VCaP (cell line): ENCODE measurements around the gene ZBBX.
A peak's percentile ranks its signal among the peaks of the same experiment; 100 is the strongest.

Experiments used
- H3K27ac ChIP-seq: fragments of 450-650 bp; 2 replicates; pipeline ENCODE4 v1.5.1; 2017
- TF ChIP-seq, protein P1 (sequence below): fragments of 450-650 bp; conservative IDR thresholded peaks from 2 replicates; pipeline ENCODE4 v1.5.1; 2017; ENCODE audit warnings: mild to moderate bottlenecking, moderate library complexity

The ZBBX gene

DNA sequence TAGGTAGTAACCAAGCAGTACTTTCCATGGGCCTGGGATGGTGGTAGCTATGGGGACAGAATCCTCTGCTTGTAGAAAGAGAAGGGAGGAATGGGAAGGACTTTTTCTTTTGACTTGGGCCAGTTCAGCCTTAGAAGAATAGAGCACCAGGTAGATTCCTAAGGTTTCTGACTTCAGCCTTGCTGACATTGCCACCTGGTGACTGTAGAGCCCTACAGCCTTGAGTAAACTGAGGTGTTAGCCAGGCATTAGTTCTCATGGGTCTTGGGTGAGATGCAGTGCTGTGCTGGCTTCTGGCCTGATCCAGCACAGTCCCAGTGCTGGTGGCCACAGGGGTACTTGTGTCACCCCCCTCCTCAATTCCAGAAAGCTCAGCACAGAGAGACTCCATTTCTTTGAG lies 171.1 kb downstream of the ZBBX start:
- no peak overlapping the region for H3K27ac ChIP-seq
- TF ChIP-seq, protein P1, sequence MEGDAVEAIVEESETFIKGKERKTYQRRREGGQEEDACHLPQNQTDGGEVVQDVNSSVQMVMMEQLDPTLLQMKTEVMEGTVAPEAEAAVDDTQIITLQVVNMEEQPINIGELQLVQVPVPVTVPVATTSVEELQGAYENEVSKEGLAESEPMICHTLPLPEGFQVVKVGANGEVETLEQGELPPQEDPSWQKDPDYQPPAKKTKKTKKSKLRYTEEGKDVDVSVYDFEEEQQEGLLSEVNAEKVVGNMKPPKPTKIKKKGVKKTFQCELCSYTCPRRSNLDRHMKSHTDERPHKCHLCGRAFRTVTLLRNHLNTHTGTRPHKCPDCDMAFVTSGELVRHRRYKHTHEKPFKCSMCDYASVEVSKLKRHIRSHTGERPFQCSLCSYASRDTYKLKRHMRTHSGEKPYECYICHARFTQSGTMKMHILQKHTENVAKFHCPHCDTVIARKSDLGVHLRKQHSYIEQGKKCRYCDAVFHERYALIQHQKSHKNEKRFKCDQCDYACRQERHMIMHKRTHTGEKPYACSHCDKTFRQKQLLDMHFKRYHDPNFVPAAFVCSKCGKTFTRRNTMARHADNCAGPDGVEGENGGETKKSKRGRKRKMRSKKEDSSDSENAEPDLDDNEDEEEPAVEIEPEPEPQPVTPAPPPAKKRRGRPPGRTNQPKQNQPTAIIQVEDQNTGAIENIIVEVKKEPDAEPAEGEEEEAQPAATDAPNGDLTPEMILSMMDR: peak; percentile 39

DNA sequence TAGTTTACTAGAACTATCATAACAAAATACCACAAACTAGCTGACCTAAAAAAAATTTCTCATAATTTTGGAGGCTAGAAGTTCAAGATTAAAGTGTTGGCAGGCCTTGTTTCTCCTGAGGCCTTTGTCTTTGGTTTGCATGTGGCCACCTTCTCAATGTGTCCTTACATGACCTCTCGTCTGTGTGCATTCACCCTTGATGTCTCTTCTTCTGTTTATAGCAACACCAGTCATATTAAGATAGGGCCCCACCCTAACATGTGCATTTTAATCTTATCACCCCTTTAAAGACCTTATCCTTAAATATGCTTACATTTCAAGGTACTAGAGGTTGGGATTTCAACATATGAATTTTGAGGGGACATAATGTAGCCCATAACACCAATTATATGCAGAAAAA lies 177.0 kb downstream of the ZBBX start:
- H3K27ac ChIP-seq: no peak overlapping the region
- TF ChIP-seq, protein P1: no peak

DNA sequence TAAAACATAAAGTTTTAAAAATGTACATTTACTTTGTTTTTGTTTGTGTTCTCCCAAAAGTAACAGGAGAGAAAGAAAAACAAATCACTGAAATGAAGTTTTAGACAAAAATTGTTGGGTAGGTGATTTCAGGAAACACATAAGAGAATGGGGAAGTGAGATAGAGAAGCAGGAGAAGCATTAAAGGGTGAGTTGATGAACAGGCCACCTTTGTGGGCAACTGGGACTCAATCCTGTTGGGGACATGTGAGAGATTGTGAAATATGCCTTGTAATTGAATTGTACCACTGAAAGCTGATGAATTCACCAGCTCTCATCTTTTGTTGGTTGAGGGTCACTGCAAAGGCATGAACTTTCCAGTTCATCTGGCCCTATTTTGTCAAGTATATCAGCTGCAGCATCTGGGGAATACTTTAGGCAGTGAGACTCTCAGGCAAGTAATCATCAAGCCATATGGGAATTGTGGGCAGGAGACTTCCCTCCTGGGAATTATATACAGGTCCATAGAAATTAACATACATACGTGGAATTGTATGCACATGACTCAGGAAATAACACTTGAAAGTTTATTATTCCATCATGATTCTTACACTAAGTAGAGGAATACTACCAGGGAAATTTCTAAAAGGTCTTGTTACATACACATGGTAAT lies 181.0 kb downstream of the ZBBX start:
- TF ChIP-seq, protein P1: no peak
- no peak overlapping the region for H3K27ac ChIP-seq
